HepG2 (cell line): ENCODE measurements around the gene EIF4E1B. TPM values are rescaled to one million over a fixed set of nuclear protein-coding genes. Genes with fewer than 3 reads are reported as not detected.

Experiments
- BCL6 ChIP-seq: IDR thresholded peaks from 2 replicates; pipeline ENCODE4 v1.6.1; 2016; ENCODE audit warnings: missing genetic modification reagents, missing compliant biosample characterization
- BHLHE40 ChIP-seq: IDR thresholded peaks from 2 replicates; pipeline ENCODE4 v1.6.1; 2011; ENCODE audit warnings: low read length, improper control_type of control experiment
- EHMT2 ChIP-seq: fragments of 200-600 bp; sonication (generic); IDR thresholded peaks from 2 replicates; pipeline ENCODE4 v1.7.0; 2017; ENCODE audit warnings: antibody characterized with exemption, low read depth, low read length, borderline replicate concordance
- GFI1 ChIP-seq: sonication (generic); formaldehyde crosslinking; IDR thresholded peaks from 2 replicates; pipeline ENCODE4 v1.5.0; 2020; ENCODE audit warnings: missing genetic modification reagents, mild to moderate bottlenecking, borderline replicate concordance
- PAWR ChIP-seq: sonication (generic); formaldehyde crosslinking; IDR thresholded peaks from 2 replicates; pipeline ENCODE4 v1.4.0; 2020; ENCODE audit warnings: missing genetic modification reagents, mild to moderate bottlenecking, borderline replicate concordance
- RFXANK ChIP-seq: IDR thresholded peaks from 2 replicates; pipeline ENCODE4 v1.6.1; 2016
- RXRA ChIP-seq: sonication (generic); formaldehyde crosslinking; IDR thresholded peaks from 2 replicates; pipeline ENCODE4 v1.5.1; 2020; ENCODE audit warnings: missing genetic modification reagents
- SMAD3 ChIP-seq: sonication (generic); formaldehyde crosslinking; IDR thresholded peaks from 2 replicates; pipeline ENCODE4 v1.4.0; 2020; ENCODE audit warnings: missing genetic modification reagents
- SRSF4 ChIP-seq: fragments of 200-400 bp; formaldehyde crosslinking; IDR thresholded peaks from one replicate; pipeline ENCODE4 v1.6.1; 2018; ENCODE audit warnings: mild to moderate bottlenecking, low read depth, low read length, moderate library complexity; ENCODE audit not compliant: poor library complexity, severe bottlenecking
- SRSF9 ChIP-seq: fragments of 200-400 bp; formaldehyde crosslinking; IDR thresholded peaks from 2 replicates; pipeline ENCODE4 v1.6.1; 2018; ENCODE audit warnings: borderline replicate concordance, mild to moderate bottlenecking, low read depth, low read length; ENCODE audit not compliant: insufficient read depth, poor library complexity, severe bottlenecking
- SSRP1 ChIP-seq: IDR thresholded peaks from 2 replicates; pipeline ENCODE4 v1.6.1; 2016; ENCODE audit warnings: control low read depth
- THYN1 ChIP-seq: sonication (generic); formaldehyde crosslinking; IDR thresholded peaks from 2 replicates; pipeline ENCODE4 v1.8.1; 2023; ENCODE audit warnings: low read depth, mild to moderate bottlenecking, moderate library complexity, missing genetic modification reagents, borderline replicate concordance
- ZNF83 ChIP-seq: sonication (generic); formaldehyde crosslinking; IDR thresholded peaks from 2 replicates; pipeline ENCODE4 v1.4.0; 2020; ENCODE audit warnings: missing genetic modification reagents, mild to moderate bottlenecking, borderline replicate concordance
- polyA plus RNA-seq, 8 experiments: library from polyadenylated mRNA; depleted of rRNA in 3 of 8; stranded (reverse) in 7 of 8; unstranded in 1 of 8; fragments of >200 nt; fragmentation: Illumina TruSeq in 4 of 8; extraction: Trizol in 4 of 8; gene quantifications; 2 replicates each; pipeline versions ENCODE4 v1.2.1 to v1.2.3, GENCODE V29; 2011 to 2016; ENCODE audit warnings: low read depth in 4 of 8, missing spikeins in 1 of 8, mixed read lengths in 1 of 8; ENCODE audit not compliant: insufficient read depth in 1 of 8
- total RNA-seq, 5 experiments: library from RNA; depleted of rRNA; stranded (reverse); fragments of >200 nt; fragmentation: Illumina TruSeq; extraction: Trizol; gene quantifications; 2 replicates each; pipeline ENCODE4 v1.2.3, GENCODE V29; 2016; ENCODE audit warnings: low read depth in 1 of 5
- TF ChIP-seq, protein P1 (sequence below): sonication (generic); formaldehyde crosslinking; IDR thresholded peaks from 2 replicates; pipeline ENCODE4 v1.8.1; 2023; ENCODE audit warnings: mild to moderate bottlenecking, moderate library complexity, missing genetic modification reagents
- TF ChIP-seq, protein P2 (sequence below), 2 experiments: fragments of 450-650 bp in 1 of 2; sonication (generic) in 1 of 2; formaldehyde crosslinking in 1 of 2; IDR thresholded peaks; 2 replicates each; pipeline versions ENCODE4 v1.6.1 to v1.8.0; 2016 to 2022; ENCODE audit warnings: antibody characterized with exemption in 1 of 2, mild to moderate bottlenecking in 1 of 2, missing genetic modification reagents in 1 of 2
- TF ChIP-seq, protein P3 (sequence below): sonication (generic); formaldehyde crosslinking; IDR thresholded peaks from 2 replicates; pipeline ENCODE4 v1.8.1; 2023; ENCODE audit warnings: mild to moderate bottlenecking, missing genetic modification reagents
- TF ChIP-seq, protein P4 (sequence below): conservative IDR thresholded peaks from 2 replicates; pipeline ENCODE4 v1.6.1; 2018; ENCODE audit warnings: missing genetic modification reagents

Gene EIF4E1B
- total and polyA plus RNA-seq, 2 of the 13 experiments (the other 11 are each of a cell fraction or from before 2014, with no cell fraction given): not detected

DNA sequence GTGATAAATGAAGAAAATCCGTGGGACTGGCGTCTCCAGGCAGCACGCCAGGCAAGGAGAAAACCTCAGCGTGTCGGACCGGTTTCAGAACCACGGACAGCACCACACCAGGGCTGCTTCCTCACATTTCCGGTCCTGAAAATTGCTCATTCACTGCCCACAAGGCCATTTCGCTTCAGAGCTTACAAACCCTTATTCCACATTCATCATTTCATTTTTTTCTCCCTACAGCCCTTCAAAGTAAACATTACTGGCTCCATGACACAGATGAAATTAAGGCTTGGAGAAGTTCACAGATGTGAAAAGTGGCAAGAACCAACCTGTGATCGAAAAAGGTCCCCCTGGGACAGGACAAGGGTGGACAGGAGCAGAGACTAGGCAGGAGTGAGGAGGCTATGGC, 19.0 kb upstream of the EIF4E1B start (continued):
- TF ChIP-seq, protein P1, sequence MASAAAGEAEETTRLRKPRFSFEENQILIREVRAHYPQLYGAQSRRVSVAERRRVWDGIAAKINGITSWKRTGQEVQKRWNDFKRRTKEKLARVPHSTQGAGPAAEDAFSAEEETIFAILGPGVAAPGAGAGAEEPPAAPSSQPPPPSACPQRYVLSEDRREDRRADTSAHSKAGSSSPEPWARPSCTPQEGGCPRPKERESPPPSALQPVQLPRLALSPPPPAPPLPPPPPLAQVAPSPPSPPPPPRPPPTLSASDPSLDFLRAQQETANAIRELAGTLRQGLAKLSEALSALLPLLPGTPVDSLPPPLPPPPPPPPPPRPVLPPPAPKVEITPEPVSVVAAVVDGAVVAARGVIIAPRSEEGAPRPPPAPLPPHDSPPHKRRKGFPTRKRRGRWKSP (CRISPR knock-in tag): no peak
- 0 out of 2 replicates have a peak, but pooled peaks have one; percentile 20 for TF ChIP-seq GFI1 (CRISPR knock-in tag)
- TF ChIP-seq, protein P2, sequence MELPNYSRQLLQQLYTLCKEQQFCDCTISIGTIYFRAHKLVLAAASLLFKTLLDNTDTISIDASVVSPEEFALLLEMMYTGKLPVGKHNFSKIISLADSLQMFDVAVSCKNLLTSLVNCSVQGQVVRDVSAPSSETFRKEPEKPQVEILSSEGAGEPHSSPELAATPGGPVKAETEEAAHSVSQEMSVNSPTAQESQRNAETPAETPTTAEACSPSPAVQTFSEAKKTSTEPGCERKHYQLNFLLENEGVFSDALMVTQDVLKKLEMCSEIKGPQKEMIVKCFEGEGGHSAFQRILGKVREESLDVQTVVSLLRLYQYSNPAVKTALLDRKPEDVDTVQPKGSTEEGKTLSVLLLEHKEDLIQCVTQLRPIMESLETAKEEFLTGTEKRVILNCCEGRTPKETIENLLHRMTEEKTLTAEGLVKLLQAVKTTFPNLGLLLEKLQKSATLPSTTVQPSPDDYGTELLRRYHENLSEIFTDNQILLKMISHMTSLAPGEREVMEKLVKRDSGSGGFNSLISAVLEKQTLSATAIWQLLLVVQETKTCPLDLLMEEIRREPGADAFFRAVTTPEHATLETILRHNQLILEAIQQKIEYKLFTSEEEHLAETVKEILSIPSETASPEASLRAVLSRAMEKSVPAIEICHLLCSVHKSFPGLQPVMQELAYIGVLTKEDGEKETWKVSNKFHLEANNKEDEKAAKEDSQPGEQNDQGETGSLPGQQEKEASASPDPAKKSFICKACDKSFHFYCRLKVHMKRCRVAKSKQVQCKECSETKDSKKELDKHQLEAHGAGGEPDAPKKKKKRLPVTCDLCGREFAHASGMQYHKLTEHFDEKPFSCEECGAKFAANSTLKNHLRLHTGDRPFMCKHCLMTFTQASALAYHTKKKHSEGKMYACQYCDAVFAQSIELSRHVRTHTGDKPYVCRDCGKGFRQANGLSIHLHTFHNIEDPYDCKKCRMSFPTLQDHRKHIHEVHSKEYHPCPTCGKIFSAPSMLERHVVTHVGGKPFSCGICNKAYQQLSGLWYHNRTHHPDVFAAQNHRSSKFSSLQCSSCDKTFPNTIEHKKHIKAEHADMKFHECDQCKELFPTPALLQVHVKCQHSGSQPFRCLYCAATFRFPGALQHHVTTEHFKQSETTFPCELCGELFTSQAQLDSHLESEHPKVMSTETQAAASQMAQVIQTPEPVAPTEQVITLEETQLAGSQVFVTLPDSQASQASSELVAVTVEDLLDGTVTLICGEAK (IDR thresholded peaks at IDR 0.05): no peak
- TF ChIP-seq, protein P2 (CRISPR knock-in tag; IDR thresholded peaks at IDR 0.05): no peak
- no peak for TF ChIP-seq SRSF4
- no peak for TF ChIP-seq ZNF83 (CRISPR knock-in tag)
- TF ChIP-seq SSRP1: no peak
- TF ChIP-seq SRSF9: no peak
- TF ChIP-seq, protein P3, sequence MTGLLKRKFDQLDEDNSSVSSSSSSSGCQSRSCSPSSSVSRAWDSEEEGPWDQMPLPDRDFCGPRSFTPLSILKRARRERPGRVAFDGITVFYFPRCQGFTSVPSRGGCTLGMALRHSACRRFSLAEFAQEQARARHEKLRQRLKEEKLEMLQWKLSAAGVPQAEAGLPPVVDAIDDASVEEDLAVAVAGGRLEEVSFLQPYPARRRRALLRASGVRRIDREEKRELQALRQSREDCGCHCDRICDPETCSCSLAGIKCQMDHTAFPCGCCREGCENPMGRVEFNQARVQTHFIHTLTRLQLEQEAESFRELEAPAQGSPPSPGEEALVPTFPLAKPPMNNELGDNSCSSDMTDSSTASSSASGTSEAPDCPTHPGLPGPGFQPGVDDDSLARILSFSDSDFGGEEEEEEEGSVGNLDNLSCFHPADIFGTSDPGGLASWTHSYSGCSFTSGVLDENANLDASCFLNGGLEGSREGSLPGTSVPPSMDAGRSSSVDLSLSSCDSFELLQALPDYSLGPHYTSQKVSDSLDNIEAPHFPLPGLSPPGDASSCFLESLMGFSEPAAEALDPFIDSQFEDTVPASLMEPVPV (CRISPR knock-in tag): no peak
- TF ChIP-seq EHMT2: peak; percentile 92; the same call in 1 of the 2 replicates
- TF ChIP-seq RXRA (CRISPR knock-in tag): no peak
- TF ChIP-seq BCL6 (CRISPR knock-in tag): peak; percentile 46; the same call in 1 of the 2 replicates
- TF ChIP-seq, protein P4, sequence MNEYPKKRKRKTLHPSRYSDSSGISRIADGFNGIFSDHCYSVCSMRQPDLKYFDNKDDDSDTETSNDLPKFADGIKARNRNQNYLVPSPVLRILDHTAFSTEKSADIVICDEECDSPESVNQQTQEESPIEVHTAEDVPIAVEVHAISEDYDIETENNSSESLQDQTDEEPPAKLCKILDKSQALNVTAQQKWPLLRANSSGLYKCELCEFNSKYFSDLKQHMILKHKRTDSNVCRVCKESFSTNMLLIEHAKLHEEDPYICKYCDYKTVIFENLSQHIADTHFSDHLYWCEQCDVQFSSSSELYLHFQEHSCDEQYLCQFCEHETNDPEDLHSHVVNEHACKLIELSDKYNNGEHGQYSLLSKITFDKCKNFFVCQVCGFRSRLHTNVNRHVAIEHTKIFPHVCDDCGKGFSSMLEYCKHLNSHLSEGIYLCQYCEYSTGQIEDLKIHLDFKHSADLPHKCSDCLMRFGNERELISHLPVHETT (CRISPR knock-in tag): no peak
- no peak for TF ChIP-seq THYN1 (CRISPR knock-in tag)
- no peak for TF ChIP-seq BHLHE40
- TF ChIP-seq PAWR (CRISPR knock-in tag): no peak
- peak; percentile 92 for TF ChIP-seq SMAD3 (CRISPR knock-in tag)
- TF ChIP-seq RFXANK: no peak
